OCI-LY1 (cell line): Measurements from ENCODE around the gene BFSP1.

Experiments
- H2AFZ ChIP-seq: fragments of 200-600 bp; sonication (generic), shearing (Covaris generic); 2 replicates; pipeline ENCODE4 v1.6.0; 2014; ENCODE audit warnings: antibody characterized with exemption, mild to moderate bottlenecking, low read length
- H3F3A ChIP-seq: fragments of 200-600 bp; sonication (generic), shearing (Covaris generic); 2 replicates; pipeline ENCODE4 v1.6.0; 2014; ENCODE audit warnings: mild to moderate bottlenecking, antibody characterized with exemption, low read length, moderate library complexity; ENCODE audit not compliant: insufficient read depth
- H3K27ac ChIP-seq: fragments of 200-600 bp; sonication (generic); 2 replicates; pipeline ENCODE4 v1.5.1; 2014; ENCODE audit warnings: low read length, mixed run types, mild to moderate bottlenecking, low read depth; ENCODE audit not compliant: poor library complexity, severe bottlenecking
- H3K27me3 ChIP-seq: fragments of 200-600 bp; sonication (generic); 2 replicates; pipeline ENCODE4 v1.6.0; 2014; ENCODE audit warnings: antibody characterized with exemption, mild to moderate bottlenecking, low read length, moderate library complexity; ENCODE audit not compliant: insufficient read depth
- H3K36me3 ChIP-seq: fragments of 200-600 bp; sonication (generic); 2 replicates; pipeline ENCODE4 v1.6.1; 2014; ENCODE audit warnings: mild to moderate bottlenecking, antibody characterized with exemption, low read length, moderate library complexity, mixed read lengths; ENCODE audit not compliant: insufficient read depth
- H3K4me1 ChIP-seq: fragments of 200-600 bp; sonication (generic); 2 replicates; pipeline ENCODE4 v1.5.1; 2014; ENCODE audit warnings: mild to moderate bottlenecking, low read length, moderate library complexity; ENCODE audit not compliant: insufficient read depth, severe bottlenecking
- H3K4me2 ChIP-seq: fragments of 200-600 bp; sonication (generic), shearing (Covaris generic); 2 replicates; pipeline ENCODE4 v1.6.1; 2014; ENCODE audit warnings: low read length
- H3K4me3 ChIP-seq: fragments of 200-600 bp; sonication (generic); 2 replicates; pipeline ENCODE4 v1.5.1; 2014; ENCODE audit warnings: low read length, low read depth, mild to moderate bottlenecking, mixed read lengths; ENCODE audit not compliant: poor library complexity, severe bottlenecking
- H3K79me2 ChIP-seq: fragments of 200-600 bp; shearing (Covaris generic); 2 replicates; pipeline ENCODE4 v1.6.1; 2016; ENCODE audit warnings: mixed run types, low read length, mixed read lengths; ENCODE audit not compliant: insufficient read depth
- H3K9ac ChIP-seq: fragments of 200-600 bp; sonication (generic), shearing (Covaris generic); 2 replicates; pipeline ENCODE4 v1.6.1; 2014; ENCODE audit warnings: mild to moderate bottlenecking, low read length, mixed read lengths
- H3K9me2 ChIP-seq: fragments of 200-600 bp; sonication (generic), shearing (Covaris generic); 2 replicates; pipeline ENCODE4 v1.6.1; 2014; ENCODE audit warnings: low read depth, mild to moderate bottlenecking, low read length, mixed read lengths
- H3K9me3 ChIP-seq: fragments of 200-600 bp; shearing (Covaris generic); 2 replicates; pipeline ENCODE4 v1.6.1; 2014; ENCODE audit warnings: low read length, mixed read lengths
- H4K20me1 ChIP-seq: fragments of 200-600 bp; sonication (generic), shearing (Covaris generic); 2 replicates; pipeline ENCODE4 v1.6.0; 2016; ENCODE audit warnings: mild to moderate bottlenecking, low read length; ENCODE audit not compliant: insufficient read depth
- EZH2 ChIP-seq: fragments of 200-600 bp; sonication (generic), shearing (Covaris generic); IDR thresholded peaks from 2 replicates; pipeline ENCODE4 v1.8.0; 2017; ENCODE audit warnings: borderline replicate concordance, mixed run types, mild to moderate bottlenecking, antibody characterized with exemption, low read length, moderate library complexity, mixed read lengths
- TF ChIP-seq, protein P1 (sequence below): fragments of 200-600 bp; sonication (generic), shearing (Covaris generic); IDR thresholded peaks from 2 replicates; pipeline ENCODE4 v1.5.1; 2017; ENCODE audit warnings: mild to moderate bottlenecking, antibody characterized with exemption, low read length, moderate library complexity, mixed read lengths

BFSP1 gene

DNA sequence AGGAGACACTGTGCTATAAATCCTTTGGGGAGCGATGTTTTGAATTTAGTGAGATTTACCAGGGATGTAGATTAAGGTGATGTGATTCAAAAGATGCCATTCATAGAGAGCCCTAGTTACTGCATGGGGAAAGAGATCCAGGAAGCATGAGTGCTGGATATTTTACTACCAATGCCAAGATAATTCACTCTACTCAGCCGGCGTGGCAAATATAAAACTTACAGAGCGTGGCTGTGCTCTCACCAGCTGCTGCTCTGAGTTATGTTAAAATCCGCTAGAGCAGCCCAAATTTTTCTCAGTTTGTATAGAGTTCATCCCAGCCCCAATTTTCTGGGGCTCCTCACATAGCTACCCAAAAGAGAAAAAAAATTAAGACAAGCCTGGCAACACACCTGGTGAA lies 48.6 kb downstream of the BFSP1 start:
- H2AFZ ChIP-seq = no peak overlapping the region
- H3K36me3 ChIP-seq = no peaks in the 10 kb centered on the region
- H4K20me1 ChIP-seq = no peaks in the 10 kb centered on the region
- no peak overlapping the region for H3K4me3 ChIP-seq
- no peaks in the 10 kb centered on the region for H3K9me2 ChIP-seq
- no peaks in the 10 kb centered on the region for H3F3A ChIP-seq
- H3K27me3 ChIP-seq = no peaks in the 10 kb centered on the region
- H3K27ac ChIP-seq = no peak overlapping the region
- no peaks in the 10 kb centered on the region for H3K4me1 ChIP-seq
- no peak overlapping the region for H3K4me2 ChIP-seq
- H3K79me2 ChIP-seq = no peaks in the 10 kb centered on the region
- H3K9me3 ChIP-seq = no peaks in the 10 kb centered on the region
- TF ChIP-seq, protein P1, sequence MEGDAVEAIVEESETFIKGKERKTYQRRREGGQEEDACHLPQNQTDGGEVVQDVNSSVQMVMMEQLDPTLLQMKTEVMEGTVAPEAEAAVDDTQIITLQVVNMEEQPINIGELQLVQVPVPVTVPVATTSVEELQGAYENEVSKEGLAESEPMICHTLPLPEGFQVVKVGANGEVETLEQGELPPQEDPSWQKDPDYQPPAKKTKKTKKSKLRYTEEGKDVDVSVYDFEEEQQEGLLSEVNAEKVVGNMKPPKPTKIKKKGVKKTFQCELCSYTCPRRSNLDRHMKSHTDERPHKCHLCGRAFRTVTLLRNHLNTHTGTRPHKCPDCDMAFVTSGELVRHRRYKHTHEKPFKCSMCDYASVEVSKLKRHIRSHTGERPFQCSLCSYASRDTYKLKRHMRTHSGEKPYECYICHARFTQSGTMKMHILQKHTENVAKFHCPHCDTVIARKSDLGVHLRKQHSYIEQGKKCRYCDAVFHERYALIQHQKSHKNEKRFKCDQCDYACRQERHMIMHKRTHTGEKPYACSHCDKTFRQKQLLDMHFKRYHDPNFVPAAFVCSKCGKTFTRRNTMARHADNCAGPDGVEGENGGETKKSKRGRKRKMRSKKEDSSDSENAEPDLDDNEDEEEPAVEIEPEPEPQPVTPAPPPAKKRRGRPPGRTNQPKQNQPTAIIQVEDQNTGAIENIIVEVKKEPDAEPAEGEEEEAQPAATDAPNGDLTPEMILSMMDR = no peak
- no peak for TF ChIP-seq EZH2
- H3K9ac ChIP-seq = no peak overlapping the region

DNA sequence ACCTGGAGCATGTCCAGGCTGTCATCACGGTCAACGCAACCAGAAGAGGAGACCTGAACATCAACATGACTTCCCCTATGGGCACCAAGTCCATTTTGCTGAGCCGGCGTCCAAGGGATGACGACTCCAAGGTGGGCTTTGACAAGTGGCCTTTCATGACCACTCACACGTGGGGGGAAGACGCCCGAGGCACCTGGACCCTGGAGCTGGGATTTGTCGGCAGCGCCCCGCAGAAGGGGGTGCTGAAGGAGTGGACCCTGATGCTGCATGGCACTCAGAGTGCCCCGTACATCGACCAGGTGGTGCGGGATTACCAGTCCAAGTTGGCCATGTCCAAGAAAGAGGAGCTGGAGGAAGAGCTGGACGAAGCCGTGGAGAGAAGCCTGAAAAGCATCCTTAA lies 49.5 kb downstream of the BFSP1 start:
- TF ChIP-seq EZH2 = no peak
- TF ChIP-seq, protein P1 = no peak
- no peaks in the 10 kb centered on the region for H3K9me2 ChIP-seq

DNA sequence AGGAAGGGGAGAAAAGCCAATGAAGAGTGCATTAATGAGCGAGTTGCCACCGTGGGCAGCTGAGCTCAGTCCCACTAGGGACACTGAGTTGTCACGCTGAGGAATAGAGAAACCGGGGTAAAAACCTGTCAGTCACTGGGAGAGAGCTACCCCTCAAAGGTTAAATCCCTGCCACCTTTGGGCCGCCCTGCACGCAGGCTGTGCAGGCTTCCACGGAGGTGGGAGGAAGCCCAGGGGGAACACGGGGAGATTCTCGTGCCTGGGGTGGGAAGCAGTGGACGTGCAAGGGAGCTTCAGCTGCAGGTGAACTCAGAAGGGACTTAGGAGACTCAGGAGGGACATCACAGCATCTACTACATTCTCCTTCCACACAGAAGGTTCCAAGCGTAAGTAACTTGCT lies 50.5 kb downstream of the BFSP1 start:
- no peaks in the 10 kb centered on the region for H3K27me3 ChIP-seq
- no peak overlapping the region for H3K4me3 ChIP-seq
- no peaks in the 10 kb centered on the region for H3F3A ChIP-seq
- H3K9me3 ChIP-seq = no peaks in the 10 kb centered on the region
- H3K9ac ChIP-seq = no peak overlapping the region
- TF ChIP-seq, protein P1 = no peak
- TF ChIP-seq EZH2 = no peak
- no peak overlapping the region for H3K4me2 ChIP-seq
- H3K36me3 ChIP-seq = no peaks in the 10 kb centered on the region
- no peaks in the 10 kb centered on the region for H3K79me2 ChIP-seq
- H3K4me1 ChIP-seq = no peaks in the 10 kb centered on the region
- H2AFZ ChIP-seq = no peak overlapping the region
- no peaks in the 10 kb centered on the region for H4K20me1 ChIP-seq
- no peaks in the 10 kb centered on the region for H3K9me2 ChIP-seq
- H3K27ac ChIP-seq = no peak overlapping the region

More for the DNA sequence above, 49.5 kb downstream of the BFSP1 start:
- Histone ChIP-seq H3K79me2 (no peaks in the 10 kb centered on the region), H3K9ac (no peak overlapping the region), H3F3A (no peaks in the 10 kb centered on the region), H3K27me3 (no peaks in the 10 kb centered on the region), H4K20me1 (no peaks in the 10 kb centered on the region), H3K4me2 (no peak overlapping the region), H3K27ac (no peak overlapping the region), H3K9me3 (no peaks in the 10 kb centered on the region), H3K4me1 (no peaks in the 10 kb centered on the region), H2AFZ (no peak overlapping the region), H3K4me3 (no peak overlapping the region), H3K36me3 (no peaks in the 10 kb centered on the region)
